ENCODE data around the gene HSPBP1. TPM values are rescaled to one million over a fixed set of nuclear protein-coding genes. Genes with fewer than 3 reads are reported as not detected.

Gene HSPBP1
- total RNA-seq, 1 experiment from 2014 or later, result 63.0 TPM

GRCh38 chr19:55258476-55258827 is 21.5 kb downstream of the HSPBP1 start:
- Histone ChIP-seq H3K4me1 (ENCODE audit: control insufficient read depth in 1 of 2, insufficient read depth in 2 of 2, low read length in 2 of 2) (peaks cover 20 to 41% of the 10 kb centered on the region in 2 experiments), H3K9me2 (ENCODE audit: insufficient read depth) (no peaks in the 10 kb centered on the region), H4K20me1 (ENCODE audit: insufficient read depth) (no peaks in the 10 kb centered on the region), H3K4me2 (ENCODE audit: low read length) (peak overlapping the region; percentile 98), H3K27ac (ENCODE audit: low read depth, low read length) (peak overlapping the region; percentile 79), H3K9me3 (ENCODE audit: control insufficient read depth in 1 of 2, insufficient read depth in 1 of 2, low read depth in 1 of 2, low read length in 2 of 2) (no peaks in the 10 kb centered on the region), H2AFZ (ENCODE audit: low read depth, low read length, poor library complexity, severe bottlenecking) (no peak overlapping the region), H3K27me3 (ENCODE audit: insufficient read depth, low read length) (no peaks in the 10 kb centered on the region), H3K4me3 (replicated peaks in 1 of 2; ENCODE audit: low read depth in 1 of 2, low read length in 2 of 2) (peak overlapping the region; percentile 89 to 96), H3K9ac (ENCODE audit: low read length) (peak overlapping the region; percentile 96), H3K36me3 (ENCODE audit: control insufficient read depth in 1 of 2, insufficient read depth in 2 of 2, low read length in 2 of 2) (peaks cover 0 to 13% of the 10 kb centered on the region in 2 experiments; a peak in 3 of 4 replicates), H3K79me2 (ENCODE audit: insufficient read depth, low read length) (peaks cover 53% of the 10 kb centered on the region)
- peak; percentile 22 for ATAC-seq
- BruUV-seq (replicated peaks), result no TSS peak
- POLR2A ChIA-PET, result interaction anchor here (1.0 to 2.5 kb wide), 10 partner anchors 10 to 126 kb away, joined by 4 to 45 read pairs (median 6); partner anchors contain the start of genes HSPBP1, KMT5C, PTPRH and TMEM238
- no peak for DNase-seq (ENCODE audit: low read depth, low spot score)
- intact Hi-C loops (cut with micrococcal nuclease), result loop anchor here (5.0 kb wide), 1 partner anchor 91 kb away; the partner anchor contains the start of gene DNAAF3
- no peak for TF ChIP-seq POLR2A (IDR thresholded peaks at IDR 0.05; ENCODE audit: borderline replicate concordance, extremely low read depth, insufficient read depth, insufficient read length)
- TF ChIP-seq CEBPB (IDR thresholded peaks at IDR 0.05; ENCODE audit: low read depth), result no peak
- TF ChIP-seq YY1 (IDR thresholded peaks at IDR 0.05; ENCODE audit: extremely low read depth, insufficient replicate concordance, low read depth, low read length), result no peak
- no peak for TF ChIP-seq CBX3 (IDR thresholded peaks at IDR 0.05; ENCODE audit: low read depth)
- CTCF ChIA-PET, result interaction anchor here (1.9 kb wide), 1 partner anchor 160 kb away, joined by 8 read pairs; no protein-coding TSS in a partner anchor
- RAD21 ChIA-PET (ENCODE audit: low non-redundant PET in 1 of 2, low total read pairs in 2 of 2, uncharacterized antibody in 2 of 2, unreplicated experiment in 2 of 2), result interaction anchor here in 1 of 2 experiments (1.1 to 1.4 kb wide), 2 partner anchors 42 to 126 kb away, joined by 4 to 8 read pairs; partner anchors contain the start of gene TMEM238

- DNase-seq (ENCODE audit: low read depth, low spot score) (no peak), ATAC-seq (no peak)
- Histone ChIP-seq H3K4me3 (replicated peaks in 1 of 2; ENCODE audit: low read depth in 1 of 2, low read length in 2 of 2) (peak overlapping the region; percentile 89 to 96), H3K4me1 (ENCODE audit: control insufficient read depth in 1 of 2, insufficient read depth in 2 of 2, low read length in 2 of 2) (peaks cover 20 to 41% of the 10 kb centered on the region in 2 experiments), H3K9me3 (ENCODE audit: control insufficient read depth in 1 of 2, insufficient read depth in 1 of 2, low read depth in 1 of 2, low read length in 2 of 2) (no peaks in the 10 kb centered on the region), H2AFZ (ENCODE audit: low read depth, low read length, poor library complexity, severe bottlenecking) (no peak overlapping the region), H3K4me2 (ENCODE audit: low read length) (peak overlapping the region; percentile 98), H3K9ac (ENCODE audit: low read length) (peak overlapping the region; percentile 96), H4K20me1 (ENCODE audit: insufficient read depth) (no peaks in the 10 kb centered on the region), H3K9me2 (ENCODE audit: insufficient read depth) (no peaks in the 10 kb centered on the region), H3K79me2 (ENCODE audit: insufficient read depth, low read length) (peaks cover 60% of the 10 kb centered on the region), H3K27ac (ENCODE audit: low read depth, low read length) (peak overlapping the region; percentile 79), H3K36me3 (ENCODE audit: control insufficient read depth in 1 of 2, insufficient read depth in 2 of 2, low read length in 2 of 2) (peaks cover 0 to 13% of the 10 kb centered on the region in 2 experiments; a peak in 3 of 4 replicates), H3K27me3 (ENCODE audit: insufficient read depth, low read length) (no peaks in the 10 kb centered on the region)
- RAD21 ChIA-PET (ENCODE audit: low non-redundant PET in 1 of 2, low total read pairs in 2 of 2, uncharacterized antibody in 2 of 2, unreplicated experiment in 2 of 2), result no interaction called here
- no TSS peak for BruUV-seq (replicated peaks)
- intact Hi-C loops (cut with micrococcal nuclease), result loop anchor here (5.0 kb wide), 1 partner anchor 90 kb away; the partner anchor contains the start of gene DNAAF3
- CTCF ChIA-PET, result interaction anchor here (0.8 kb wide), 1 partner anchor 111 kb away, joined by 3 read pairs; no protein-coding TSS in a partner anchor
- POLR2A ChIA-PET, result no interaction called here
- no peak for TF ChIP-seq CEBPB (IDR thresholded peaks at IDR 0.05; ENCODE audit: low read depth)
- TF ChIP-seq MAX (IDR thresholded peaks at IDR 0.05), result no peak
- no peak for TF ChIP-seq ZNF274 (IDR thresholded peaks at IDR 0.05; ENCODE audit: low read depth, low read length)
- no peak for TF ChIP-seq EZH2phosphoT487 (IDR thresholded peaks at IDR 0.05; ENCODE audit: borderline replicate concordance)
- TF ChIP-seq EZH2 (IDR thresholded peaks at IDR 0.05), result no peak
- no peak for TF ChIP-seq REST (IDR thresholded peaks at IDR 0.05; ENCODE audit: low read depth)
- no peak for TF ChIP-seq JUND (IDR thresholded peaks at IDR 0.05)
- no peak for TF ChIP-seq POLR2AphosphoS5 (IDR thresholded peaks at IDR 0.05; ENCODE audit: low read depth, low read length)
Observed at GRCh38 chr19:55257461-55258420, 22.2 kb downstream of the HSPBP1 start.
